HG03175 (cell line): ENCODE data around the gene CA14.
"Not testable (repeated sequence)": the region's sequence is repeated elsewhere in the genome, so short reads cannot be mapped to it uniquely, and the experiment has no call there.

Experiments used
- ATAC-seq: cut with Tn5 transposase; IDR thresholded peaks from one replicate; pipeline ENCODE4 v1.9.1; 2021; ENCODE audit warnings: mild to moderate bottlenecking, moderate library complexity; ENCODE audit not compliant: unreplicated experiment

The CA14 gene

DNA sequence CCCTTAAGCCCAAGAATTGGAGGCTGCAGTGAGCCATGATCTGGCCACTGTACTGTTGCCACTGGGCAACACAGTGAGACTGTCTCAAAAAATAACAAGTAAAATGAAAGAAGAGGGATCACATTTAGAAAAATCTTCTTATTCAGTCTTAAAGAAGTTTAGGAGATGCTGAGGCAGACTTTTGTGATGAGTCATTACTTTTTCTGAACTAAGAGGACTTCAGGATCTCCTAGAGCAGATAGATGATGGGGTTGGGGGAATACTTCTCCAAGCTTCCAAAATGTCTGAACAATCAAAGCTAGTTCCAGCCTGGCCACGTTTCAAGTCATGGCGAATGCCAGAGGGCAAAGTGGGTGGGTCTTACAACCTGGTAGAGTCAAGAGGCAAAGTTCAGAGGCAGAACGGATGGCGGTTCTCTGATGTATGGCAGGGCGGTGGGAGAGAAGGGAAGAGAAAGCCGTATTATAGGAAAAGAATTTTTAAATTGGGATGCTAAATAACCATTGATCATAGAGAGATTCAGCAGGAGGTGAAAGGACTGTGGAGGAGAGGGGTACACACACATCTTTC is 22.6 kb downstream of the CA14 start:
- ATAC-seq = no peak

DNA sequence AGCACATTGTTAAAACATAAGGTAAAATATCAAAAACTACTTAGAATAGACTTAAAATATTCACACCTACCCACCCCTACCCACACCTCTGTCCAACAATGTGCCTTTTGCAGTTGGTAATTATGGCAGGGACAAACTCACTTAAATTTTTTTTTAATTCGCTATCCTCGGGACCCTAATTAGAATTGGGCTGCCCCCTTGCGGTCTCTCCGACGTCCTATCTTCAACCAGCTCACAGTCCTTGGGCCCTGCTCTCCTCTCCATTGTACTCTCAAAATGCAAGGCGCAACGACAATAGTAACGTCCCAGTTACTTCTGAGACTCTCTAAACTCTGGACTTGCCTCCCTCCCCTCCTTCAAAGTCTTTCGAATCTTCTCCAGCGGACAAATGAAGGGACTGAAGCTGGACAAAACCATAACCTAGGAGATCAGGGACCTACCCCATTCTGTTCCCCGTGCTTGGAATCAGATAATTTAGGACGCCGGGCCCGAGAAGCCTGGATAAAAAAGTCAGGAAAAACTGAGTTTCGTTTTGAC is 23.7 kb downstream of the CA14 start:
- no peak for ATAC-seq

DNA sequence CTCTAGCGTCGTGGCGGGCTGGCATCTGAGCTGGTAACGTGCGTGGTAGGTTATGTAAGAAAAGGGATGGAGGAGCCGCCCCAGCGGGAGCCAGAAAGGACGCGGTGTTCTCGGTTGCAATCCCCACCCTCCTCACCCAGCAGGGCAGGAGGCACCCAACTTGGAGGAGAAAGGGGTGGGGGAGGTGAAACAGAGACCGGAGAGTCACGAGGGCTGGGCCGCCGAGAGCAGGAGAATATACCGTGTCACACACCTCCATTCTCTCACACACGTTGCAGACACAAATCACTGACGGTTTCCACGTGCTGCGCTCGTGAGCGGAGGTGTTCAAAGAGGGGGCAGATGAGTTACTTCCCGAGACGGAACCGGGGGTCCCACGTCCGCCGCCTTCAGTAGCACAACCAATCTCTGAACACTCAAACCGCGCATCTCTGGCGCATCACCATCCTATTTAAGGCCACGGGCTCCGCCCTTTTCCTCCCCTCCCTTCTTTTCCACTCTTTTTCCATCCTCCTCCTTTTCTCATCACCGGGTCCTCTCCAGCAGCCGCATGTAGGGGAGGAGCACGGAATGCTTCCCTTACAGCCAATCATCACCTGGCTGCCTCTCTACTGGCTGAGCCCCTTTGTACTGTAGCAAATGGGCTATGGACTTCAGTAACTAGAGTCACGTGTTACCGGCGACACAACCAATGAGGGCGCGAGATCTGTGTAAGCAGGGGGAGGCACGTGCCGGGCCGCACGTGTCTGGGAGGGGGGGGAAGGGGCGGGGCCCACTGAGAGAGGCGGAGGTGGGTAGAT is 24.4 kb downstream of the CA14 start, which contains the start of gene CIART:
Gene CIART (plus strand): TSS at position 797 of the 800 bp plus-strand sequence. CDS start 714 bp downstream, outside the sequence.
- ATAC-seq = peak; percentile 86

DNA sequence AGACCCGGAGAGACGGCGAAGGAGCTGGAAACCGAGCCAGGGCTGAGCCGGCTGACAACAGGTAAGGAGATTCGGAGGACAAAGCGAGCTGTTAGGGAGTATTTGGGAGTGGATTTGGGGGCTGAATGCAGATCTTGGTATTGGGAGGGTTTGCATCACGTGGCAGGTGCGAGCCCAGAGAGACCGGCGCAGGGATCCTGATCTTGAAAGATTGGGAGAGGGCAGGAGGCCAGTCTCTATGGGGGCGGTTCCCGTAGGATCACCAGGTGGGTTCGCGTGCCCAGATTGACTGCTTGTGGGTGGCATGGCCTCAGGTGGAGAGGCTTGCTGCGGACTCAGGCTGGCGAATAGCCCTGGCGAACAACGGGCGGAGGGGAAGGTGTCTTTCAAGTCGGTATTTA is 25.0 kb downstream of the CA14 start:
- no peak for ATAC-seq

DNA sequence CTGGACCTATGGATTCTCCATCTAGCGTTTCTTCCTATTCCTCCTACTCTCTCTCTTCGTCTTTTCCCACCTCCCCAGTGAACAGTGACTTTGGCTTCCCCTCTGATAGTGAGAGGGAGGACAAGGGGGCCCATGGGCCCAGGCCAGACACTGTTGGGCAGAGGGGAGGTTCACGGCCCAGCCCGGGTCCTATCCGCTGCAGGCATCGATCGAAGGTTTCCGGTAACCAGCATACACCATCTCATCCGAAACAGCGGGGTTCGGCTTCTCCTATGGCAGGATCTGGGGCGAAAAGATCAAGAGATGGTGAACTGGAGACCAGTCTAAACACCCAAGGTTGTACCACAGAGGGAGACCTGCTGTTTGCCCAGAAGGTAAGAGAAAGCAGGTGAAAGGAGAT is 25.7 kb downstream of the CA14 start:
- ATAC-seq = no peak

DNA sequence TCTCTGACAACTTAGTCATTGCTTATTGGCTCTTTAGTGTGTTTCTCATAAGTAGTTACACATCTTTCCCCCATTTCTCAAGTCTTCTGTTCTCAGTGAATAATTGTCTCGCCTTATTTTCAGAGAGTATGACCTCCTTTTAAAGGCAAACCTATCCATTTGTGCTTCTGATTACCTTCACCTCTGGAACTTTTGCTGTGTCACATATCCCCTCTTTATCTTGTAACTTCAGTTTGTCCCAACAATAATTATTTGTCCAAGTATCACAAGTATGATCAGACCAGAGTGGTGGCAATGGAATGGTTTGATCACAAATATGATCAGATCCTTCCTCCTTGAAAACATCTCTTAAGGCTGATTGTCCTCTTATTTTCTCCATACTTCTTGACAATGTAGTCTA is 30.8 kb downstream of the CA14 start:
- ATAC-seq = no peak

DNA sequence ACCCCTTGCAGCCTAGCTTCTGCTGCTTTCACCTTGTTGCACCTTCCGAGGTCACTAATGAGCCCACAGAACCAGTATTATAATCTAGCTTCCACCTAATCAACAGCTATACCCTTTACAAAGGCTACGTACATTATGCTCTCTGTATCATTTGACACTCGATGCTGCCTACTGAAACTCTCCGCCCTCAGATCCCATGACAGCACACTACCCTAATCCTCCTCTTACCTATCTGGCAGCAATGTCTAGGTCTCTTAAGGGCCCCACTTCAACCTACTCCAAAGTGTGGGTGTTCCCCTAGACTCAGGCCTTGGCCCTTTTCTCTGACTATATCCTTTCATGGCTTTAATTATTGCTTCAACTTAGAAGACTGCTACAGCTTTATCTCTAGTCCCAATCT is 31.2 kb downstream of the CA14 start:
- ATAC-seq = no peak

DNA sequence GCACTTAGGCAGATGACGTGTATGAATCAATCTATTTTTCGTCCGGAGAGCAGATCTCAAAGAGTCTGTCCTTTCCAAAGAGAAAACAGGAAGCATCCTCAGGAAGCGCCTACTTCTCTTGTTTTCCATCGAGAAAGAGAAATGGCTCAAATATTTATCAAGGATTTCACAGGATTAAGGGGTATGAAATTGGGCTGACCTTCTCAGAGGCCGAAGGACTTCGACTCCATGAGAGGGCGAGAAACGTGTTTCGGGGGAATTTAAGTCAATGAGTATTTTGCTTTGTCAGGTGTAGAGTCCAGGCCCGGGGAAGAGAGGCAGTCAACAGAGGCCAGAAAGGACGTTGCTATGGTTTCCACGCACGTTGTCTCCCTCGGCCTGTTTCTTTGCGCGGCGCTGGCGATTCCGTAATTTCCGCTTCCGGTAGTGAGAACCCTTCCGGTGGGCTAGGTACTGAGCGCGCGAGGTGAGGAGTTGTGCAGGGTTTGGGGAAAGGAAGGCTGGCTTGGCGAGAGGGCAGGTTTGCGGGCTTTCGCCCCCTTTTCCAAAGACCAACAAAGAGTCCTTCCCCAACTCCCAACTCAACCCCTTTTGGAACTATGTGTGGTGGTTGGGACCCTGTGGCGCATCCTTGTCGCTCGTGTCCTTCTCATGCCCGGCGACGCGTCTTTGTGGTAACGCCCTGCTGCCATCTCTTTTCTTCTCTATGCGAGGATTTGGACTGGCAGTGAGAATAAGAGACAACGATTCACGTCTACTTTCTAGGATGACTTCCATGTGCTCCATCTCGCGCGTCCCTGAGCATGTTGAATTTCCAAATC is 36.1 kb downstream of the CA14 start, which contains the start of gene MRPS21:
Gene MRPS21 (plus strand): TSS at position 429 of the 821 bp plus-strand sequence. CDS start 506 bp downstream, outside the sequence.
- peak; percentile 97 for ATAC-seq

DNA sequence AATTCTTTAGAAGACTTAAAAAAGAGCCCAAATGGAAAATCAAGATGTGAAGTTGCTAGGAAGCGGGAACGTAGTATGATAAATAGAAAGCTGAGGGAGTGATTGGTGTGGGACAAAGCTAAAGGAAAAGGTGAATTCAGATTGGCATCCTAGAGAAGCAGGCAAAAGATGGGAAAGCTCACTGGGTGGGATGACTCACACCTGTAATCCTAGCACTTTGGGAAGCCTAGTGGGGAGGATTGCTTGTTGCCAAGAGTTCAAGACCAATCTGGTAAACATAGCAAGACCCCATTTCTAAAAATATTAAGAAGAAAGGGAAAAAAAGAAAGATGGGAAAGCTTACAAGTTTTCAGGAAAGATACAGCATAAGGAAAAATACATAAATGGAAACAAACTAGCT is 37.9 kb downstream of the CA14 start:
- no peak for ATAC-seq

DNA sequence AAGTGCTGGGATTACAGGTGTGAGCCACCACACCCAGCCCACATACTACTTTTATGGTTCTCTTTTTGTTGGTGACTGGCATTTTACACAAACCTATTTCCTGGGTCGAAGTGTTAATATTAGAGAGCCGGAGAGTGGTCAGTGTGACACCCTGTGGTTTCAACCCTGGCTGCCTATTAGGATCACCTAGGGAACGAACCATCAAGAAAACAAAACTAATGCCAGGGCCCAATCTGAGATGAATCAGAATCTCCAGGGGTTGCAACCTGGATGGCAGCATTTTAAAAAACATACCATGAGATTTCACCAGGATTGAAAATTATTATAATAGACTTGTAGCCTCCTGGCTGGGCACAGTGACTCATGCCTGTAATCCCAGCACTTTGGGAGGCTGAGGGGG is 42.1 kb downstream of the CA14 start:
- ATAC-seq = no peak

DNA sequence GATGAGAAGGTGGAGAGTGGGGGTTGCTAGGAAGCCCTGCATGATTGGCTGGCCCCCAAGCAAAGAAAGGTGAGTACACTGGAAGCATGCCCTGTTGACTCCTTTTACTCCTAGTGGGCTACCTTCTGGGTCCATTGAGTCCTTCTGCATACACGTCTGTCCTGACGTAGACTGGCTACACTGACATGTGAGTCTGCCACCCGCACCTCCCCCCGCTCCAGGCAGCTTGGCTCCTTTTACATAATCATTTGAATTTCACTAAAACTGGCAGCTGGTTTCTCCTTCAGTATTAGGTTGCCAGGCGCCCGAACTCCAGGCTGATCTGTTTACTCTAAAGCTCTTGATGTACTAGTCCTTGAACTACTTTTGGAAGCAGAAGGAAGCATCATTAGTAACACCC is 44.8 kb downstream of the CA14 start:
- no peak for ATAC-seq

DNA sequence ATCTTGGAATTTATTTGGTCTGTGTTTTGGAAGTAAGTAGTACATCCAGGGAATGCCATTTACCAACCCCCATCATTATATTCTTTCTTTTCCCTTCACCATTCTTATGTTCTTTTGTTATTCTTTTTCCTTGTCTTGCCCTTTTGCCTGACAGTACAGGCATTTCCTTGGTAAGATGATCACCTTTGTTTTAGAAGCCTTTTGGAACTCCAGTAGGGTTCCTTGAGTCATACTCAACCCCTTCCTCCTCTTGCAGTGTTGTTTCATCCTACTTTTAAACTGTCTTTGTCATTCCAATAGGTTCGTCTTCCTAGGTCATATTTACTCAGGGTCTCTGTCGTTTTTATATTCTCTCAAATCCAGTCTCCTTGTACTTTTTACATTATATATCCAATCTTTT is 45.3 kb downstream of the CA14 start:
- ATAC-seq = no peak

DNA sequence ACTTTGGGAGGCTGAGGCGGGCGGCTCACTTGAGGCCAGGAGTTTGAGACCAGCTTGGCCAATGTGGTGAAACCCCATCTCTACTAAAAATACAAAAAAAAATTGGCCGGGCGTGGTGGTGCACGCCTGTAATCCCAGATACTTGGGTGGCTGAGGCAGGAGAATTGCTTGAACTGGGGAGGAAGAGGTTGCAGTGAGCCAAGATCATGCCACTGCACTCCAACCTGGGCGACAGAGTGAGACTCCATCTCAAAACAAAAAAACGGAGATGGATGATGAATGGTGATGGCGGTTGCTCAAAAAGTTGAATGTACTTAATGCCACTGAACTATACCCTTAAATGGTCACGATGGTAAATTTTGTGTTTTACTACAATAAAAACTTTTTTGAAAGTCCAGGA is 51.0 kb downstream of the CA14 start:
- not testable (repeated sequence) for ATAC-seq

DNA sequence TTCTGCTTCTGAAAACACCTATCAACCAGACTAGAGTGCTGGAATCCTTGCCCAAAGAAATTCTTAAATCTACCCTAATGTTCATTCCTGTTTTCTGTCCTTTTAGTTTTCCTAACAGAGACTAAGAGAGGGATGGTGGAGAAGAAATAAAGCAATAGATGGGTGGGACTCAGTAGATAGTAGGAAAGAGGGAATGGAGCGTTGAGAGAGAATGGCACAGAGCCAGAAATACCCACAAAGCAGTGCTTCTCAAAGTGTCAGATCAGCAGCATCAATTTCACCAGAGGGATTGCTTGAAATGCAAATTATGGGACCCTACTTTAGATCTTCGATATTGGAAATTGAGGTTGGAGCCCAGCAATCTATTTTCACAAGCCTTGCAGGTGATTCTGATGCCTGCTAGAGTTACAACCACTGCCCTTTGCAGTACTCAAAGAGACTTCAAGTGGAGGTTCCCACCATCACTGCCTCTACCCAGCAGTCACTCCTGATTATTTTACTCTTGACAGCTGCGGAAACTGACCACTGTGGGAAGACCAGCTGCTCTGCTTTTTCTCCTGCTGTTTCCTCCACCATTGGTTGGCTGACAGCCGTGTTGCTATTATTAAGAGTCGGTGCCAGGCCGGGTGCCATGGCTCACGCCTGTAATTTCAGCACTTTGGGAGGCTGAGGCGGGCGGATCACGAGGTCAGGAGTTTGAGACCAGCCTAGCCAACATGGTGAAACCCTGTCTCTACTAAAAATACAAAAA is 52.4 kb downstream of the CA14 start:
- ATAC-seq = no peak

DNA sequence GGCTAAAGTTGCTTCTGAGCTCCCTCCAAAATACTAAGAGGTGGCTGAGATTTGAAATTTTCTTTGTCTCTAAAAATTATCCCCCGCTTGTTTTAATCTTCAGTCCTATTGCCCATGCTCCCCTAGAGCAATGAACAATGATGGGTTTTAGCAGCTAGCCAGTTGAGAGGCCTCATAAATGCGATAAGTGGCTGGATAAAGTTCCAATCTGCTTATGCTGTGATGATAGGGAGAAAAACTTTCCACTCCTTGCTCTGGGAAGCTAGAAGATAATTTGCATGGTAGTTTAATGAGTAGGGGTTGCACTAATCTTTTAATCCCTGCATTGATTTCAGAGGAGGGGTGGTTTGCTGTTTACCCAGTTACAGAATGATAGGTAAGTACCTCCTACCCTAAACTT is 54.2 kb downstream of the CA14 start:
- ATAC-seq = no peak
